GM19395 (cell line): ENCODE measurements around the gene BLACAT1.
A peak's percentile ranks its signal among the peaks of the same experiment; 100 is the strongest.
"Not testable (repeated sequence)": the region's sequence is repeated elsewhere in the genome, so short reads cannot be mapped to it uniquely, and the experiment has no call there.

Experiments
- ATAC-seq: cut with Tn5 transposase; IDR thresholded peaks from one replicate; pipeline ENCODE4 v1.9.1; 2021; ENCODE audit warnings: mild to moderate bottlenecking, moderate library complexity; ENCODE audit not compliant: unreplicated experiment

BLACAT1 gene

DNA sequence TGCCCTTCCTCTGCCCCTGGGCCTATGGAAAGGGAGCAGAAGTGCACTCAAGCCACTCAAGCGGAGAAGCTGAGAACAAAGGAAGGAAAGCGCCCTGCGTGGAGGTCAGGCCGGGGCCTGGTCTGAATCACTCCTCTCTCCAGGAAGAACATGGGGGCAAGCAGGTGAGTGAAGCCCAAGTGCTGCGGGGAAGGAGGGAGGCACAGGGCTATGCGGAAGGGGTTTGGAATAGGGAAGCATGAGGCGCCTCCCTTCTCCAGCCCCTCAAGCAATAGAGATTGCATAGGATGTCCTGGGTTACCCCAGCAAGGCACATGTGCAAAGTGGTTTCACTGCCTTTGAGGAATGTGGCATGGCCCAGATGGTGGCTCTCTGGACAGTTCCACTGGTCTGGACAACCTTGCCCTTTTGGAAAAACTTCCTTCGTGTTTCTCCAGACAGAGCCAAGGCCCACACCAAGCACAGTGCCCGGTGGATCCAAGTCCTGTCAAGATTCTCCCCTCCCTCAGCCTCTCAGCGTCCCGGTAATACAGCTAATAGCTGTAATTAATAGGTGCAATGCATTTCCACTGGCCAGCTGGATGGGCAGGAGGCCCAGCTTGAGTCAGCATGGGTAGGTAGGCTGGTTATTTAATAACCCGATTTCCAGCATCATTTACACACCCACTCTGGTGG, 13.7 kb downstream of the BLACAT1 start:
- ATAC-seq = no peak

DNA sequence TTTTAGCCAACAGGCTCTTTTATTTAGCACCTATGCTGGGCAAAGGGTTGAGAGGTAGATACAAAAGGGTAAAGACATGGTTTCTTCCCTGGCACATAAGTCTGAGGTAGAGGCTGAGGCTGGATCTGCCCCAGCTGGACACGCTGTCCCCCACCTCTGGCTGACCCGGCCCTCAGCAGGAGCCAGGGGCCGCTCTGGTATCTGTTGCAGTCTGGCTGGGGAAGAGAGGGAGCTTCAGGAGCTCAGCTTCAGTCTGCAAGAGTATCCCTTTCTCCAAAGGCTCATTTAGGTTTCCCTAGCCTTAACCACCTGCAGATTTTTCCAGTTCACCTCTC, 14.2 kb downstream of the BLACAT1 start:
- ATAC-seq = no peak

DNA sequence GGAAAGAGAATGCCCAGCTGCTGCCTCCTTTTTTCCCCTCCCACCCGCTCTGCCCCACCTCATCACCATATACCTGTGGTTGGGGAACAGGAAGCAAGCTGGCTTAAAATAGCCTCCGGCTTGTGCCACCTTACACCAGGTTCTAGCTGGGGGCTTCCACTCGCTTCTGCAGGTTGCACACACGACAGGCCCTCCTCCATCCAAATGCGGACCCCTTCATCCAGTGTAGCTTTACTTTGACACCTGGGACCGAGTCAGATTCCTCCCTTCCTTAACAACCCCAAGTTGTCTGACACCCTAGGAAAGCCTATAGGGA, 14.6 kb downstream of the BLACAT1 start:
- ATAC-seq = no peak

DNA sequence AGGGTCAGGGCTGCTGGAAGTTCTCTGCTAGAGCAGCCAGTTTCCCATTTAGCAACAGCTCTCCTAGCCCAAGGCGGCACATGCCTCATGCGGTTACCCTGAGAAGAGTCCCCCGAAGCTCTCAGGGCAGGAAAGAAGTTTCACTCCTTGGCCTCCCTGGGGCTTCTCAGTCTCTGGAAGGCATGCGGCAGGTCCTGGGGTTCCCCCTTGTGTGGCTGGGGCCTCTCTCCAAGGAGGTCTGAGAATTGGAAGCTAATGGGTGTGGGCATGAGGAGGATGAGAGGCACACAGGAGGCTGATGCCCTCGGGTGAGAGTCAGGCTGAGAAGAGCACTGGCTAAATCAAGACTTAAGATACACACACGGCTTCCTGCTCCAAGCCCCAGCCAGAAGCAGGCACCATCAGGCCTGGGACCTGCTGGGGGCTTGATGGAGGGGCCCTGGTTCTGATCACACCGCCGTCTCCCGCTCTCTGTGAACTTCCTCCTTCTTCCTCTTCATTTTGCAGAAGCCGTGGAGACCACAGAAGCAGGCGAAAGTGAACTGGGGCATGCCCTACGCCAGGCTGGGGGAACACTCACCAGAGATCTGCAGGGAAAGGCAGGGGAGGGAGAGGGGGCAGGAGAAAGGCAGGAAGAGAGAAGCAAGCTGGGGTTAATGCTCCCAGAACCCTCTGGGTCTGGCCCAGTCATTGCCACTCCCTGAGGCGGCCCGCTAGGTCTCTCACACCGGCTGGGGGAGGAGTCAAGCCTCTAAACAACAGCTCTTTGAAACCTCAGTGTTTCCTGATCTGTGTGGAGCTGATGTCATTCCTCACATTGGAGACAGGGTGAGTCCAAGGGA, 15.1 kb downstream of the BLACAT1 start:
- ATAC-seq = peak; percentile 85

GRCh38 chr1:205440121-205440475, 15.7 kb downstream of the BLACAT1 start:
- no peak for ATAC-seq

DNA sequence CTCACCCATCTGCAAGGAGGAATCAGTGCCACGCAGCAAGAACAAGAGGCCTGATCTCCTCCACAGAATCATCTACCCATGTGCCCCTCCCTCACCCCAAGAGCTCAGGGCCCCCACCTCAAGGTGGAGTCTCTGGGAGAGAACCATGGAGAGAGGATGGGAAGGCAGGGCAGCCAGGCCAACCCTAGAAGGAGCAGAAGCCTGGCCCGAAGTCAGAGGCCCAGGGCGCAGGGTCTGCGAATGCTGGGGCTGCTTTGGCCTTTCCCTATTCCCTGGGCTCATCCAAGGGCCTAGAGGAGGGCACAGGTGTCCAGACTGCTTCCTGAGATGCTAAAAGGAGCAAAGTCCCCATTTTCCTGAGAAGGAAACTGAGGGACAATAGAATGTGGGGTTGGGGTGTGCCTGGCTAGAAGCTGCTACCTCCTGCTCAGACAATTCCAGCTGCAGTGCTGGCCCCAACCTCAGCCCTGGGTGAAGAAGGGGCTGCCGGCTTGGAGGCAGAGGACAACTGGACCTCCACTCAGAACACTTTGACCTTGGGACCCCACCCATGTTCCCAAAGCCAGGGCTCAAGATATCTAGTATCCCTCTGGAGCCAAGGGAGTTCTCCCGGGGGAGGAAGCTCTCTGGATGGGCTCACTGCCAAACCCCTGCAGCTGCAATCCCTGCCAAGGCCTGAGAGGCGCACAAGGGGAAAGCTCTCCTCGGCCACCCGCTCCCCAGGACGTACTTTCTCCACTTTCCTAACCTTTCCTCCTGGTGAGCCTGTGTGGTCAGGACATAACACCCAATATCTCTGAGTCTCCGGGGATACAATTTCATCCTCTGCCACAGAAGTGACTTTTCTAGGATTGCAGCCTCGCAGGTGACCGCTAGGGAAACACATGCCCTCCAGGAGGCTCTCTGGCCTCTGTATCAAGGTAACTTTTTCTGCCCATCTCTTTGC, 17.4 kb downstream of the BLACAT1 start:
- no peak for ATAC-seq

GRCh38 chr1:205437570-205437969, 18.3 kb downstream of the BLACAT1 start:
- ATAC-seq = no peak

- no peak for ATAC-seq
Measured at GRCh38 chr1:205436776-205437410, 19.0 kb downstream of the BLACAT1 start.

GRCh38 chr1:205435578-205436573, 20.0 kb downstream of the BLACAT1 start:
- ATAC-seq = no peak

GRCh38 chr1:205434738-205435137, 21.1 kb downstream of the BLACAT1 start:
- no peak for ATAC-seq

GRCh38 chr1:205432692-205433091, 23.2 kb downstream of the BLACAT1 start:
- not testable (repeated sequence) for ATAC-seq

GRCh38 chr1:205432116-205432515, 23.7 kb downstream of the BLACAT1 start:
- ATAC-seq = no peak

- ATAC-seq = no peak
Measured at GRCh38 chr1:205430696-205431305, 25.0 kb downstream of the BLACAT1 start.

DNA sequence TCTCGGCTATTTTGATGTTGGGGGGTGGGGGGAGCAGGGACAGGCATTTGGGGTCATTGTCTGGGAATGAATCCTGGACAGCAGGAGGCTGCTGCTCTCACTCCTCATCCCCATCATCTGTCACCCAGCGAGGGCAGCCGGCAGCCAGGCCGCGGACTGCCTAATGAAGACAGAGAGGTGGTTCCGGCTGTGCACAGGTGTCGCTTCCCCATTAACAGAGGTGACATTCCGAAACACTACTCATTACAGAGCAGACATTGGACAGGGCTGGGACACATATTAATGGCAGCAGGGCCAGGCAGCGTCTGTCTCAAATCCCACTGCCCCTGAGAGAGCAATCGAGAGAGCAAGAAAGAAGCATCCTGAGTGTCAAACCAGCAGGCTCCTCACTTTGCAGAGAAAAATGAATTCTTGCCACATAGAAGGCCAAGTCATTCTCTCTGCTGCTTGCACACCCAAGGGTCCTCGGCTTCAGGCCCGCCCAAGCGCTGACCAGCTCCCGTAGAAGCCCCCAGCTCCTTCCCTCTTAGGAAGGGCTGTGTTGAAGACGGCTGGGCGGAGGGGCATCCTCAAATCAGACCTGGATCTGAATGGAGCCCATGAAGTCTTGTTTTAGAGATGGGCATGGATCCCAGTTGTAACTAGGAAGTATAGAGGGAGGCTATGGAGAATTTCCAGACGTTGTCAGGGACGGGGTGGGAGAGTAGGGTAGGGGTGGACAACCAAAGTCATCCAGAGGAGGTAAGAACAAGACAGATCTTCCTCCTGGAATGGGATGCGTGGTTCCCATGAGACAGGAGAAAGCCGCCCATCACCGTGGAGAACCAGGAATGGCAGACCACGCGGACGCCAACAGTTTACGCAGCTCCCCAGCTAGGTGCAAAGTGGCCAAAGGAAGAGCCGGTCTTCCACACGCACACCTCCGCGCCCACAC, 25.8 kb downstream of the BLACAT1 start:
- ATAC-seq = no peak

- ATAC-seq = no peak
Measured at GRCh38 chr1:205424901-205425600, 30.8 kb downstream of the BLACAT1 start.

DNA sequence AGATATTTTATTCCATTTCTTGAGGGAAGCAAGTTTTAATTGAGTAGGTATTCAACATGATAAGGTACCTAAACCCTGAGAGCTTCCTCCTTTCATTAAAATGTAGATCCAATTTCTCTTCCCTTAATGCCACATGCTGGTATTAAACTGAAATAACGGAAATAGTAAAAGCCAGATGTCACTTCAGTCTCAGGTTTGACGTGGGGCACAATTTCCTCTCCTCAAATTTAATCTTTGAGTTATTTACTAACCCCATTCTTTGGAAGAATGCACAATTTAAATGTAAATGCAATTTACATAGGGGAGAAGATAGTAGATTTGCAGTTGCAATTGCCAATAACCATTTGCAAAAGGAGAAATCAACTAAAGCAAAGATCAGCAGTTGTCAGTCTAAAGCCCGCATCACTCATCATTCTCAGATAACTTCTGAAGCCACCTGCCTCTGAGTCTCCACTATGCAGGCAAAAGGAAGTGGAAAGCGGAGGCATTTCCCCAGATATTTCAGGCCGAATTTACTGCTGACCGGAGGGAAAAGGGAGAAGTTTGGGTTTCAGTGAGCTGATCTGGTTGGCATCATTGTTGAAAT, 31.9 kb downstream of the BLACAT1 start:
- no peak for ATAC-seq

DNA sequence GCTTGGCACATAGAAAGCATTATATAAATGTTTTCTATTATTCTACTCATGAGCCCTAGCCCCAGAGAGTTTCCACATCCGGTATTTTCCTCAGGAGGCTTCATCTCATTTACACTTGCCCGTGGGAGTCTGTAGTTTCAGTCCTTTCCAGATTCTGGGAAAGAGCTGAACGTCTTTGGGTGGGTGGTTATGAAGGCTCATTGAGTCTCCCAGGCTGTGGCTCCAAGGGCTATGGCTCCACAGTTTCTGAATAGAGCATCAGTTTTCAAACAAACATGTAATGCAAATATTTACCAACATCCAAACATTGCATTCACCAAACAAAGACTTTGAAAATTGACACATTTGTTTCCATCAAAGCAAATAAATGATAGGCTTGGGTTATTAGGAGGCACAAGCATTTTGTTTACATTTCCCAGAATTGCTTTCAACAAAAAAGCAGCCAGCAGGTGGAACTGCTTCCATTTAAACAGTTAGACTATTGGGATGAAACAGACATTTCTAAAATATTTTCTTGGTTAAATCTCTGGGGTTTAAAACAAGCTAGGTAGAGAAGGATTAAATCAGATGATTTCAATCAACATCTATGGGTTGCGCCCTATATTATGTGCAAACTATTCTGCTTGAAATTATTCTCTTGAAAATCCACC, 32.7 kb downstream of the BLACAT1 start:
- no peak for ATAC-seq
